NCI-H460 (cell line): ENCODE data around the gene DOCK2. TPM values are rescaled to one million over a fixed set of nuclear protein-coding genes. Genes with fewer than 3 reads are reported as not detected.

Source experiments
- DNase-seq: peaks from one replicate; pipeline ENCODE4 v3.0.0-alpha.2; 2016; ENCODE audit warnings: low read depth; ENCODE audit errors: extremely low read depth
- total RNA-seq: library from RNA; depleted of rRNA; stranded (reverse); fragments of >200 nt; shearing (Covaris generic); gene quantifications from 2 replicates; pipeline ENCODE4 v1.2.3, GENCODE V29; 2014

Gene DOCK2
- total RNA-seq, 1 experiment from 2014 or later: 0.79 TPM

DNA sequence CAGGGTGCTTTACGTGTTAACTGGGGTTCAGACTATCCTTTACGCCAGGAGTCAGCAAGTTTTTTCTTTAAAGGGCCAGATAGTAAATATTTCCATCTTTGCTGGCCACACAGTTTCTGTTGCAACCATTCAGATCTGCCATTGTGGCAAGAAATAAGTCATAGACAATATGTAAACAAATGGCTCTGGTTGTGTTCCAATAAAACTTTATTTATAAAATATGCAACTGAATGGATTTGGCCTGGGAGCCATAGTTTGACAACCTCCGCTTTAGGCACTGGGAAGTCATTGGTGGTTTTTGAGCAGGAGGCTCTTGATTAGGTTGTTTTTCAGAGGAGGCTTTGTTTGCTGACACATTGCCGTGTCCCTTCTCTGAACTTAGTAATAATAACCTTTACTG is 252.5 kb downstream of the DOCK2 start:
- no peak for DNase-seq

DNA sequence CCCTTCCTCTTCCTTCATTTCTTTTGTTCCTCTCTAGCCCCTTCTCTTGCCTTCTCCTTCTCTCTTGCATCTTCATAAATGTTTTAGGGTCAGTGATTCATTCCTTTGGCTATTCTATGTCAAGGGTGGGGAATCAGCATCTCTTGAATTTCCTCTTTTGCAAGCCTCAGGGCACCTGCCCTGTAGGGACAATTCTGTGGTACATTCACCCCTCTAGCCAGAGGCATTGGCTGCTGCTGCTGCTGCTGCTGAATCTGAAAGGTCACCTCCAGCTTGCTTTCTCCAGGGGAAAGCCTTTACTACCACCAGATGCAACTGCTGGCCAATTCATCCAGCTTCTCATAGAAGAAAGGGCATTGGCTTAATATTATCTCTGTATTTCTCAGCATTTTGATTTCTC is 255.9 kb downstream of the DOCK2 start:
- DNase-seq: no peak

DNA sequence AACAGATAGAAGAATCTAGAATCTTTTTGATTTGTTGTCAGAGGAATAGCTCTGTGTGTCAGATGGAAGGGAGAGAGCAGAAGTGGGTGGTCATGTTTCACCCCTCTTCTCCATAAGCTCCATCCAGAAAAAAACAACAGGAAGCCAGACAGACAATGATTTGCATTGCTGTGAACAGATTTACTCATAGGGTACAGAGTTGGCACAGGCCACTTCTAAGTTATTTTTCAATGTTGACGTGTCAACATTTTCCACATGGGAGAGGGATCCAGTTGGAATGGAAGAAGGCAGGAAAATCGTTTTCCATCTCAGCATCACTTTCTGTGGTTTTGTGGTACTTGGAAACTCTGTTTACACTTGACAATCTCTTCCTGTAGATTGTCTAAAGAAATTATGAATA is 256.5 kb downstream of the DOCK2 start:
- DNase-seq: no peak

DNA sequence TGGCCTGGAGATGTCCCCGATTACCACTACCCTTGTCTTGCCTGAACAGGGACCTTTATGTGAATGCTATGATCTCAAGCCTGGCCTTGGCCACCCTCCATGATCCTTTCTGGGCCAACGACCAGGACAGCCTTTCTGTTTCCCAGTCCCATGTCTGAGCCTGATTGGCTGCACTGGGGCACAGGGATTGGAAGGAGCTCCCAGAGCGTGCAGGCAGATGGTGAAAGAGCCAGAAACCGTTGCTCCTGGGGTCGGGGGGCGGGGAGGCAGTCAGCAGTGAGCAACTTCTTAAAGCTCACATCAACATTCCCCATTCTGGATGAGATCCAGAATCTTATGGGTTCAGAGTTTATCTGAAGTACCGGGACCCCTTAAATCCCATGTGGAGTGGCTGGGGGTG is 258.9 kb downstream of the DOCK2 start:
- DNase-seq: no peak

DNA sequence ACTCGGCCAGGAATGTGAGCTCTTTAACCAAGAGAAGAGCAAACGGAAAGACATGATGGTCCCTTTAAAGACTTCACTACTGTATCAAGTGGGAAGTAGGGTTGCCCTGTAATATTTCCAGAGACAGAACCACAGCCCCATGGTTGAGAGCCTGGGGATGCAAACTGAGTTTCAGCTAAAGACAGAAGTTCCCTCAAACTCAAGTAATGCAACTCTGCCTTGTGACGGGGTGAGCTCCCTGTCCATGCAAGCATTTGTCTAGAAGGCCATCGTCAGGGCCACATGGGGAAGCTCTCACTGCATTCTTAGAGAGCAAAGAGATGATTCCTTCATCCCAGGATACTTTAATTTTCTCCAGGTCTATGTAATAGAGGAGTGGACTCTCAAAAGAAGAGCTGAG is 260.4 kb downstream of the DOCK2 start:
- DNase-seq: no peak

DNA sequence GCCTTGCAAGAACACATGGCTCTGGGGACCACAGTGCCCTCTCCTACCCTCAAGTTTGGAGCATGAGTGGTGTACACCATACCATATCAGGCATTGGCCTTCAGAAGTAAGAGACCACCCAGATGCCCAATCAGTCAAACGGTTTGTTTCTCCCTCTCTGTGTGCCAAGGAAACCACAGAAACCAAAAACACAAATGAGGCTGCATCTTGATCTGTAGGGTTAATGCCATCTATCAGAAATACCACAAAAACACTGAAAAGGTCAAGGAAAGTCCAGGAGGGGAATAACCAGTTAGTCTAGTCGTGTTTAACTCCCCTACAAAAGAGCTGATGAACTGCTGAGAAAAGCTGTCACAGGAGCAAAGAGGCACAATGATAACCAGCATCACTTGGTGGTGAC is 264.8 kb downstream of the DOCK2 start:
- no peak for DNase-seq

DNA sequence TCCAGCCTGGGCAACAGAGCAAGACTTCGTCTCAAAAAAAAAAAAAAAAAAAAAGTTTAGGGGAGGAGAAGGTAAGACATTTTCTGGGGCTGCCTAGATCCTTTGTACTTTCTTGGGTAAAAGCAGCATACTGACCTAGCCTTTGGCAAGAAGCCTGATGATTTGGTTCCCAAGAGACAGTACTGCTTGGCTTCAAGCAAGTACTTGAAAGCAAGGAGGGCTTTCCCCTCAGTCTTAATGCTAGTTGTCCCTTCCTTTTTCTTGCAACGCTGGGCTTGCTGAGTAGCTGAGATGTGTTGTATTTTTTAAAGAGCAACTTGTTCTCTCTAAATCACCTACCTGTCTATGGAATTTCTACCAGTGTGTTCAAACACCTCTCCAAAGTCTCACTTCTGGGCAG is 267.0 kb downstream of the DOCK2 start:
- DNase-seq: no peak

DNA sequence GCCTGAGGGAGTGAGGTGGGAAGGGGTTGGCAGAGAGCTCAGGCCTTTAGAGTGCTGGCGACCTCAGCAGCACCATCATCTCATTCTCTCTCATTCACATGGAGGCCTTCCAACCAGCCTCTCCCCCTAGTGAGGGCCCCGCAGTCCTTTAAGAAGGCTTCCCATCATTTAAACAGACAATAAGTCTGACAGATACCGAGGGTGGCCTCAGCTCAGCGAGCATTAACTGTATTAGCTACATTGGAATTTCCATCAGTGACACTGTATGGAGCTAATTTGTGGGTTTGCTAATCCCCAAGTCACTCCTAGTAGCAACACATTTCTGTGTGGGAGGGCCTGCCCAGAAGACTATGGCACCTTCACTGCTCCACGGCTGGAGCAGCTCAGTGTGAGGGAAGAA is 267.4 kb downstream of the DOCK2 start:
- no peak for DNase-seq

DNA sequence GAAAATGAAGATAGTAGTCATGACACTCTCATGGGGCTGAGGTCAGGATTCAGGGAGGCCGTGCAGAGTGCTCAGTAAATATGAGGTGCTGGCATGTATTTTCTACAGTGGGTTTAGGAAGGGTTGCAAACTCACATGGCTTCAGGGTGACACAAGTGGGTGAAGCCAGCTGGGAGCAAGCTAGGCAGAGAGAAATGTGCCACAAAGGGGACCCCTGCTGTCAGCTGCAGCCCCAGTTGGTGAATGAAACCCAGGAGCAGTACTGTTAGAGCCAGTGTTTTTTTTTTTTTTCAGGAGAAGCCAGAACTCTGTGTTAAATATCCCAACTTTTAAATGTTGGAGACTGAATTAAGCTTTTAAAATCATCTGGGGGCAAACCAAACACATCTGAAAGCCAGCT is 267.9 kb downstream of the DOCK2 start:
- DNase-seq: no peak

DNA sequence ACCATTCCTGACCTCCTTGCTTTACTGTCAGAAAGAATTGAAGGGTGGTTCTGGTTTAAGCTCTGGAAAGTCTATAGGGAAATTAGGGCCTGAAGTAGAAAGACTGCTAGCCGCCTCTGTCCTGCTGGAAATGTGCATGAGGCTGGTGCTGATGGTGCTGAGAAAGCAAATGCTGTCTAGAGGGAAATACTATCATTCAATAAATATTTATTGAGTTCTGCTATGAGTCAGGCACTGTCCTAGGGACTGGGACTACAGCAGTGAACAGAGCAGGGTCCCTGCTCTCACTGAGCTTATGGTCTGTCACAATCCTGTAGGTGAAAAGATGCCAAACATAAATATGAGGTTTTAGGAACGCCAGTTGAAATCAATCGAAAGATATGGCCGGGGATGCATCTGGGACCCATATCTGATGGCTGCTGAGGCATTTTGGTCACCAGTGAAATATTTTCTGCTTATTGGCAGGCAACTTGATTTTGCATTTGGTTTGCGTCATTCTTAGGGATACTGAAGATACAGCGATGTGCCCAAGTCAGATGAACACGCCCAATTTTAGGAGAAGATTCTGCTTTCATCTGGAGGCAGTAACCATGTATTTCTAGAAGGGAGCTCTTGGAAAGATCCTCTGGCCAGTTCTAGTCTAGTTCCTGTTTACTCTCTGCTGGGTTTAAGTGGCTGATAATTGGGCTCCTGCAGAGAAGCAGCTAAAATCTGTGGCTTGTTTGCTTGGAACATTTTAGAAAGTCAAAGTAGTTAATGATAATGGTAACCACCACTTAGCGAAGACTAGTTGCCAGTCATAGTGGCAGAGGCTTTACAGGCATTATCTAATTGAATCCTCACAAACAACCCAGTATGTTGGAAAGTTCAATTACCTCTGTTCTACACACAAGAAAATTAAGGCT is 269.9 kb downstream of the DOCK2 start:
- no peak for DNase-seq

DNA sequence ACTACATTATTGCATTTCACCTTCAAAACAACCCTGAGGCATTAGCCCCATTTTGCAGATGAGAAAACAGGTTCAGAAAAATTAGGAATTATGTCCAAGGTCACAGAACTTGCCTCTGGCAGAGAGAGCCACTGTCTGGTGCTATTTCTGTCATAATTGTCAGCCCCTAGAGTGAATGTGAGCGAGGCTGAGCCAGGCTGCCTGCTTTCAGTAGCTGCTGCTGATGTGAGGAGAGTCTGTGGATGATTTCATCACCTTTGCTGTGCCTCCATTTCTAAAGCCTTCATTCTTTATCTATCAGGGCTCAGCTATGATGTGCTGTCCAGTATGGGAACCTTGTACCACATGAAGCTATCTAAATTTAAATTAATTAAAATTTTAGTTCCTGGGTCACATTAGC is 271.8 kb downstream of the DOCK2 start:
- DNase-seq: no peak

DNA sequence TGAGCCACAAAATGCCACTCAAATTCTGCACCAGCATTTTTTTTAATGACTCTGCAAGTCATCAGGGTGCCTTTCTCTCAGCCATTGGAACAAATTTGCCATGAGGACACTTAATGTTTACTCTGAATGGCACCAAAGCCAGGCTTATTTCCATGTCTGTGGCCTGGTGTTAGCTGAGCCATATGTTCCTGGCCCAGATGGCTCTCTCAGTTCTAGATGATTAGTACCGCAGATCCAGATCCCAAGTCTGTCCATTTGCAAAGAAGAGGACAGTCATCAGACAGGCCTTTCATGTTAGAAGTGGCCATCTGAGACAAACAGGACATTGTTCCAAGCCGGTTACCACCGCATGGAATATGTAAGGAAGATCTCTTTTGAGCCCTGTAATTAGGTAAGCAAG is 272.9 kb downstream of the DOCK2 start:
- no peak for DNase-seq

DNA sequence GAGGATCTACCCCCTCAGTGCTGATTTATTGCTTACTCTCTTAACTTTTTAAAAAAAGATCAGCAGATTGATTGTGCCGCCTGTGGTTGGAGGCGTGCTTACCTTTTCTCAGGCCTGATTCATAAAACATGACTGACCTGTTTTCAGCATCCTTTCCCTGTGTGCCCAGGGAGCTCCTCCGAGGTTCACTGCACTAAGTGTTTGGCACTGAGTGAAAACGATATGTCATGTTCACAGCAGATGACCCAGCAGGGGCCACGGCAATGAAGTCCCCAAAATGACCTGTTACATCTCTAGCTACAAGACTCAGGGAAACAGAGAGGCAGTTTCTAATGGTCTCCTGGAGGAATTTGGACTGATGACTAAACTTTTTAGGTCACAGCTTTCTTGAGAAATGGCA is 273.3 kb downstream of the DOCK2 start:
- DNase-seq: no peak

DNA sequence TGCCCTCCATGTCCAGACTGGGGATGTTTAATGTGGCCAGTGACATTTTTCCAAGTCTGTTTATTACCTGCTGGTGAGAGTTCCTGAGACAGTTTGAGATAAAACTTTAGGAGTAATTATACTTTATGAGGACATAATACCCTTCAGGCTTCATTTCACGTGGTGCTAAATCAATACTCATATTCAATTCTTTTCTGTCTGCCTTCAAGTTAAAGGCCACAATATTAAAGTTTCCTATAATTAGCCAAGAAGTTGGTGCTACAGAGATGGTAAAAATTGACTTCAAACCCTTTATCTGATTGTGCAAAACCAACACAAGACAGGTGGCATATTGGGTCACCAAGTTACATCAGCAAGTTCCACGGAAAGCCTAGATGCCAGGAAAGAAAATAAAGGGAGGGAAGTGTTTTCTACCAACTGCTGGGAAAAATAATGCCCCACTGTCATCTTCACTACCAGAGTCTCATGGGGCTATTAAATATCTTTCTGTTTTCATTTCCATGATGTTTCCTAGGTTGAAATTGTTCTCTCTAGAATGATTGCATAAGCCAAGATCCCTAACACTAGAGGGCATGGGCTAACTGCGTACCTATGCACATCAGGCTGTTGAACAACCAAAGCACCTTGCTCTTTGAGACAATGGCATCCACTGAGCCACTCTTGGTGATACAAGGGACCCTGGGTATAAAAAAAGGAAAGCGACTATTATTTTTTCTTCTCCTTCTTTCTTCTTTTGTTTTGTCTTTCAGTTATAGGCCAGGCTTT is 274.6 kb downstream of the DOCK2 start:
- DNase-seq: no peak

DNA sequence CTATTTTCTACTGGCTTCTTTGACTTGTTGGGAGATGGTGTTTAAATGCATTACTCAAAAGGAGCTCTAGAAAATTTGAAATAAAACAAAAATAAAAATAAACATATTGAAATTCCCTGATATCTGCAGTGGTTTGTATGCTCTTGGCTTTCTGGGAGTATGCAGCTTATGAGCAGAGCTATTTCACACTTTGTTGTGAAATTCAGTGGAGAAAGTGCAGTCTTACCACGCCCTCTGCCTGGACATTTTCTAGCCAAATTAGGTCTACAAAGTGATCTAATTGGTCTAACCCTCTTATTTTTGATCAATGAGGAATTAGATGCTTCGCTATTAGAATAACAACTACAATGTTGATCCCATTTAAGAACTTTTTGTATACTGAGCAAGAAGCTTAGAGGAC is 276.4 kb downstream of the DOCK2 start:
- peak; percentile 67 for DNase-seq

DNA sequence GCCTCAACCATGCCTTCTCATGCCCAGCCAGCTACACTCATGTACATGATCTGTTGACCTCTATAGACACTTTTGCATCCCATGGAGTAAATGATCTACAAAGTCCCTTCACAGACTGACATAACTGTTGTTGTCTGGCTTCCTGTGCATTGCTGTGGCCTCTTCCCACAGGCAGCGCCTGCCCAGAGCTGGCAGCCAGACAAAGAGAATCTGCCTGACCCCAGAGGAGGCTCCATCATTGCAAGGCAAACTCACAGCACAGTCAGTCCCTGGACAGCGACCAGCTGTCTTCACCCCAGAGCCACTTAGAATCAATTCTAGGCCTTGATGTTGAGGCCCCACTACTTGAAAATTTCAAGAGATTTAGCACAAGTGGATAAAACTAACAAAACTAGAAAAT is 277.7 kb downstream of the DOCK2 start:
- DNase-seq: no peak

DNA sequence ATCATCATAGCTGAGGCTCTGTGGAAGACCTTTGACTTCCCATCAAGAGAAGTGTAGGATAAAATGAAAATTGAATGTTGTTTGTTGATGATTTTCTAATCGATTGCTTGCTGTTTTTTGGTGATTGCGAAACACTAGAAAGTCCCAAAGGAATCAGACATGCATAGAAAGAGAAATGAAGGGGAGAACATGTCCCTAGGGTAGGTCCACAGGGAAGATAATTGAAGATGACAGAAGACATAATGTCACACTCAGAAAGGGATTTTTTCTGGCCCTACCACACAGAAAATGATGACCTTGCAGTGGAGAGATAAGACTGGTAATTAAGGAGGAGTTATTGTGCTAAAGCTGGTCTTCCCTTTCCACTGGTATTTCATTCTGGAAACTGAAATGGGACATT is 280.4 kb downstream of the DOCK2 start:
- DNase-seq: no peak

DNA sequence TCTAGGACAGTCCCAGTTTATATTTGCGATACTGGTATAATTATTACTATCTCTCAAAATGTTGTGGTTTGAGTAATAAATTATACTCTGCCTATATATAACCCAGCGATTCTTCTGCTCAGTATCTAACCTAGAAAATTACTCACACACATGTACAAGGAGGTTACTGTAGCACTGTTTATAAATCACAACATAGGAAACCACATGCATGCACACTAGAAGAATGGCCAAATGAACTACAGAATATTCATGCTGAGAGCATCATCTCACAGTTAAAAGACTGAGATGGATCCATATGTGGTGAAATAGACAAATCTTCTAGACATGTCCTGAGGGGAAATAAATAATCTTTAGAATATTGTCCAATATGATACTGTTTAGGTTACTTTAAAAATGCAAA is 281.2 kb downstream of the DOCK2 start:
- no peak for DNase-seq

DNA sequence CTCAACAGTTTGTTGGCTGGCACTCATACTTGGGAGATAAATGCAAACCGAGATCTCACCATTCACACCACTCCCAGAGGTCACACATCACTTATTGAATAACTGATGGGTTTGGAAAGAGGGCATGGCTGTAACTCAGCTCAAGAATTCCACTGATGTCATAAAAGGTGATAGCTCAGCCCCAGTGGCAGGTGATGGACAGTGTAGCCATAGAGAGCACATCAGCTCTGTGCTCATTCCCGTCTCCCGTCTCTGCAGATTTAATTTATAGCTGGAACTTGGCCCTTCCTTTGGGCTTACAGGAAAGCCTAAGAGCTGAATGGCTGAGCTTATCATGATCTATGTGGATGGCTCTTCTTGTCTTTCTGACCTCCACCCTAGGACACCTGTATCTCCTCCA is 283.4 kb downstream of the DOCK2 start:
- no peak for DNase-seq

DNA sequence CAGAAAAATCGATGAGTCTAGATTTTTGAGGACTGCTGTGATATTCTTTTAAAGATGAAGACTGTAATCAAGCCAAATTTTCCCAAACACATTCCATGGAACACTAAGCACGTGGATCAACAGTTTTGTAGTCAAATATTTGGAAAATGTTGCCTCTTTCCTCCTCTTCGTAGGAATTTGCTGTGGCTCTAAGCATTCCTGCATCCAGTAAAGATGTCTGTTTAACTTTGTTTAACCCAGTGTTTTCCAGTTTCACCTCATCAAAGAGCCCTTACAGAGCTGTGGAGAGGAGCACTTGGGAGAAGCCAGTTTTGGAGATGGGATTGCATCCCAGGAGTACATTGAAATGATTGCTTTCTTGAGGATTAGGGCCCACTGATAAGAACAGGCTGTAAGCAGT is 284.3 kb downstream of the DOCK2 start:
- DNase-seq: no peak

DNA sequence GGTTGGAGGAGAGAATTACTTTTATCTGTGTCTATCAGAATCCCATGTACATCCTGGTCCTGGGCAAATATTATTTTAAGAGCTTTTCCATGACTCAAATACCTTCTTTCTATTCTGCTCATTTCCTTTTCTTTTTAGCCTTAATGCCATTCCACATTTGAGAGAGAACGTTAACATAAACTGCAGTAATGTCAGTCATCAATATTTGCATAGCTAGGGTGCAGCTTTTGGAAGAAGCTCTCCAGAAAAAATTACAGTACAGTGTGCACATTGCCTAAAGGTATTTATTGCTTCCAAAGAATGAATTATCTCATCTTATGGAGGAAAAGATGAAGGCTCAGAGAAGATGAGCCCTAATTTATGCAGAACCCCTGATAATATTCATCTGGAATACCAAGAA is 284.9 kb downstream of the DOCK2 start:
- DNase-seq: no peak

DNA sequence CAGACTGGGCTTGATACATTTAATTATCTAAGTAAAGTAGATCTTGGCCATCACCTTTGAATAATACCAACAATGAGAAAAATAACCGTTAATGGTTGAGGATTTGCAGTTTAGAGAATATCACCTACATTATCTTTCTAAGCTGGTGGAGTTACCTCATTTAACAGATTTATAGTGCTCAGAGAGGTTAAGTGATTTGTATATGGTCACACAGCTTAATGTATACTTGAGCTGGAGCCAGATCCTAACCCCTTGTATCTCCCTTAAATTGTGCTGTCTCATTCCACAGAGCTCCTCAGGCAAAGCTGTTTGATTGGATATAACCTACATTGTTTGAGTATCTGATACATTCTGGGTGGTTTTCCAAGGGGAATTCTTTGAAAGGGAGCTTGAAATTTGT is 285.4 kb downstream of the DOCK2 start:
- no peak for DNase-seq
